K562 (cell line): ENCODE measurements around the gene SAP130. TPM values are rescaled to one million over a fixed set of nuclear protein-coding genes. Genes with fewer than 3 reads are reported as not detected.

ENCODE experiments used
- CTBP1 ChIP-seq: fragments of 450-650 bp; IDR thresholded peaks from 2 replicates; pipeline ENCODE4 v1.6.1; 2016; ENCODE audit warnings: borderline replicate concordance
- E2F8 ChIP-seq: fragments of 450-650 bp; IDR thresholded peaks from 2 replicates; pipeline ENCODE4 v1.7.1; 2018; ENCODE audit warnings: mild to moderate bottlenecking, low read depth; ENCODE audit not compliant: partially characterized antibody
- EGR1 ChIP-seq: fragments of 450-650 bp; conservative IDR thresholded peaks from 2 replicates; pipeline ENCODE4 v1.6.1; 2017; ENCODE audit warnings: mild to moderate bottlenecking
- FOXO4 ChIP-seq: fragments of 450-650 bp; formaldehyde crosslinking; IDR thresholded peaks from 2 replicates; pipeline ENCODE4 v1.4.0; 2020; ENCODE audit warnings: mild to moderate bottlenecking, moderate library complexity
- GTF3C2 ChIP-seq: IDR thresholded peaks from 3 replicates; pipeline ENCODE4 v1.6.1; 2011; ENCODE audit warnings: borderline replicate concordance, mild to moderate bottlenecking, moderate library complexity; ENCODE audit not compliant: insufficient read length; ENCODE audit errors: extremely low read depth
- HNRNPUL1 ChIP-seq: fragments of 200-400 bp; formaldehyde crosslinking; IDR thresholded peaks from 2 replicates; pipeline ENCODE4 v1.6.1; 2017; ENCODE audit warnings: low read length
- NFYB ChIP-seq: IDR thresholded peaks from 2 replicates; pipeline ENCODE4 v1.6.1; 2011; ENCODE audit warnings: mild to moderate bottlenecking, moderate library complexity; ENCODE audit not compliant: insufficient read length; ENCODE audit errors: extremely low read depth
- PHF20 ChIP-seq: fragments of 450-650 bp; IDR thresholded peaks from 2 replicates; pipeline ENCODE4 v1.6.1; 2018; ENCODE audit not compliant: partially characterized antibody
- POLR2A ChIP-seq: fragments of 450-650 bp; conservative IDR thresholded peaks from 2 replicates; pipeline ENCODE4 v1.6.1; 2016
- ZFX ChIP-seq: sonication (generic); formaldehyde crosslinking; IDR thresholded peaks from 2 replicates; pipeline ENCODE4 v1.8.0; 2022; ENCODE audit warnings: mild to moderate bottlenecking, missing genetic modification reagents, moderate library complexity
- ZNF280B ChIP-seq: fragments of 250-450 bp; sonication (Bioruptor Pico); IDR thresholded peaks from 2 replicates; pipeline ENCODE4 v1.5.1; 2021; ENCODE audit warnings: mild to moderate bottlenecking
- ZNF707 ChIP-seq: fragments of 250-450 bp; sonication (Bioruptor Pico); conservative IDR thresholded peaks from 2 replicates; pipeline ENCODE4 v1.8.0; 2022; ENCODE audit warnings: inconsistent platforms, mild to moderate bottlenecking, moderate library complexity
- polyA plus RNA-seq, 8 experiments: library from polyadenylated mRNA; depleted of rRNA in 4 of 8; stranded (reverse) in 5 of 8; unstranded in 3 of 8; fragments of >200 nt; fragmentation: Nextera tagmentation in 2 of 8; fragmentation: Illumina TruSeq in 1 of 8; extraction: Ambion mirVana in 2 of 8; extraction: Trizol in 1 of 8; gene quantifications; 2 replicates each; pipeline versions ENCODE4 v1.2.1 to v1.2.3, GENCODE V29; 2011 to 2014; ENCODE audit warnings: inconsistent platforms in 1 of 8, missing spikeins in 1 of 8
- total RNA-seq, 7 experiments: library from RNA; depleted of rRNA in 6 of 7; stranded (reverse); fragments of >200 nt in 6 of 7; fragmentation: Illumina TruSeq in 2 of 7; extraction: Trizol in 2 of 7; gene quantifications; 2 replicates each; pipeline versions ENCODE4 v1.2.1 to v1.2.3, GENCODE V29; 2011 to 2021; ENCODE audit warnings: low replicate concordance in 1 of 7
- TF ChIP-seq, protein P1 (sequence below): sonication (generic); formaldehyde crosslinking; IDR thresholded peaks from 2 replicates; pipeline ENCODE4 v1.8.0; 2022; ENCODE audit warnings: mild to moderate bottlenecking, missing genetic modification reagents, borderline replicate concordance

The SAP130 gene
- total and polyA plus RNA-seq, 9 of the 15 experiments (the other 6 are each of a cell fraction or from before 2014, with no cell fraction given): 4.5 to 33.4 (median 7.4) TPM

DNA sequence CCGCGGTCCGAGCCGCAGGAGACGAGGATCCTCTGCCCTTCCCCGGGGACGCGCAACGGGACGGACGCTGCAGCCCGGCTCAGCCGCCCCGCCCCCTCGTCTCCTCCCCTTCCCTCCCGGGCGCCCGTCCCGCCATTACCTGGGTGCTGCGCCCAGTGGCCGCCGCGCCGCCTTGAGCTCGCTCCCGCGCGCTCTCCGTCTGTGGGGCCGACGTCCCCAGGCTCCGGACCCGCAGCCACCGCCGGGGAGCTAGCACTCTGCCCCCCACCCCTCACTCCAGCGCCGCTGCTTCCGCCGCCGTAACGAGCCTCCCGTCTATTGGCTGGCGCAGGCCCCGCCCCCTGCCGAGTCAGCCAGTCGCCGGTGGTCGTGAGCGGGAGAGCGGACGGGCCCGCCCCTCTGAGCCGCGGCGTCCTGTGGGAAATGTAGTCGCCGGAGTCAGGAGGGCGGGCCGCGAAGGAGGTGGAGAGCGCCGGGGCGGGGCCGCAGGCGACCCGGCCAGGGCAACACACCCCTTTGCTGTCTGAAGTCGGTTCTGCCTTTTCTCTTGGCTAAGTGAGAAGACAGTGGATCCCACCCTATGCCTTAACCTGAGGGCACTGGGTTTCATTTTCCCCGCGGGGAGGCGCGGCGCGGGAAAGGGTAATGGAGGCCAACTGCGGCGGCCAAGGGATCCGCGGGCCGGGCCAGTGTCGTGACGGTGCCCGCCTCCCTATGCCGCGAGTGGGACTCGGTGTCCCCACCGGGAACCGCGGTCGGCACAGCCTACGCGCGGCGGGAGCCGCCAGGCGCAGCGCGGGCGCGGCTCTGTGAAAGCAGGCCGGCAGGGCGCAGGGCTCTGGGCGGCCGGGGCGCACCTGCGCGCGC is at the start of gene SAP130 (continued):
- TF ChIP-seq, protein P1, sequence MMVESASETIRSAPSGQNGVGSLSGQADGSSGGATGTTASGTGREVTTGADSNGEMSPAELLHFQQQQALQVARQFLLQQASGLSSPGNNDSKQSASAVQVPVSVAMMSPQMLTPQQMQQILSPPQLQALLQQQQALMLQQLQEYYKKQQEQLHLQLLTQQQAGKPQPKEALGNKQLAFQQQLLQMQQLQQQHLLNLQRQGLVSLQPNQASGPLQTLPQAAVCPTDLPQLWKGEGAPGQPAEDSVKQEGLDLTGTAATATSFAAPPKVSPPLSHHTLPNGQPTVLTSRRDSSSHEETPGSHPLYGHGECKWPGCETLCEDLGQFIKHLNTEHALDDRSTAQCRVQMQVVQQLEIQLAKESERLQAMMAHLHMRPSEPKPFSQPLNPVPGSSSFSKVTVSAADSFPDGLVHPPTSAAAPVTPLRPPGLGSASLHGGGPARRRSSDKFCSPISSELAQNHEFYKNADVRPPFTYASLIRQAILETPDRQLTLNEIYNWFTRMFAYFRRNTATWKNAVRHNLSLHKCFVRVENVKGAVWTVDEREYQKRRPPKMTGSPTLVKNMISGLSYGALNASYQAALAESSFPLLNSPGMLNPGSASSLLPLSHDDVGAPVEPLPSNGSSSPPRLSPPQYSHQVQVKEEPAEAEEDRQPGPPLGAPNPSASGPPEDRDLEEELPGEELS (CRISPR knock-in tag): no peak
- TF ChIP-seq CTBP1 (peak; percentile 71), FOXO4 (CRISPR knock-in tag) (no peak), EGR1 (0 out of 2 replicates have a peak, but pooled peaks have one; percentile 4), GTF3C2 (no peak), PHF20 (no peak), NFYB (peak; percentile 54), ZNF707 (CRISPR knock-in tag) (no peak), HNRNPUL1 (no peak), POLR2A (peak; percentile 85), E2F8 (peak; percentile 44), ZNF280B (CRISPR knock-in tag) (no peak), ZFX (CRISPR knock-in tag) (peak; percentile 58)
